A549 (cell line): ENCODE measurements around the gene ANO2.

Experiments
- CTCF ChIP-seq: fragments of >200 bp; sonication (Bioruptor Twin); formaldehyde crosslinking; IDR thresholded peaks from 3 replicates; pipeline ENCODE4 v1.5.1; 2016
- ESRRA ChIP-seq: fragments of 150-350 bp; IDR thresholded peaks from 2 replicates; pipeline ENCODE4 v1.6.1; 2014; ENCODE audit warnings: mild to moderate bottlenecking, low read length, borderline replicate concordance
- MYC ChIP-seq: IDR thresholded peaks from 2 replicates; pipeline ENCODE4 v1.6.1; 2012; ENCODE audit warnings: mild to moderate bottlenecking, inconsistent platforms, low read length, improper control_type of control experiment, borderline replicate concordance
- PBX3 ChIP-seq: IDR thresholded peaks from 2 replicates; pipeline ENCODE4 v1.6.1; 2012
- POLR2A ChIP-seq: IDR thresholded peaks from 2 replicates; pipeline ENCODE4 v1.6.1; 2012; ENCODE audit warnings: mild to moderate bottlenecking, low read length
- RCOR1 ChIP-seq: fragments of 150-350 bp; IDR thresholded peaks from 2 replicates; pipeline ENCODE4 v1.6.1; 2014; ENCODE audit warnings: antibody characterized with exemption, low read length, low read depth
- RFX5 ChIP-seq: fragments of 450-650 bp; IDR thresholded peaks from 2 replicates; pipeline ENCODE4 v1.7.1; 2014; ENCODE audit warnings: antibody characterized with exemption, mild to moderate bottlenecking, moderate library complexity
- SMC3 ChIP-seq: fragments of >200 bp; sonication (Bioruptor Twin); formaldehyde crosslinking; IDR thresholded peaks from 3 replicates; pipeline ENCODE4 v1.6.1; 2018; ENCODE audit warnings: inconsistent platforms
- TF ChIP-seq, protein P1 (sequence below): IDR thresholded peaks from 2 replicates; pipeline ENCODE4 v1.6.1; 2012
- TF ChIP-seq, protein P2 (sequence below): fragments of 150-350 bp; IDR thresholded peaks from 2 replicates; pipeline ENCODE4 v1.6.1; 2014; ENCODE audit warnings: low read depth, mild to moderate bottlenecking, low read length

- no peak for TF ChIP-seq PBX3
- TF ChIP-seq CTCF: no peak
- TF ChIP-seq, protein P1, sequence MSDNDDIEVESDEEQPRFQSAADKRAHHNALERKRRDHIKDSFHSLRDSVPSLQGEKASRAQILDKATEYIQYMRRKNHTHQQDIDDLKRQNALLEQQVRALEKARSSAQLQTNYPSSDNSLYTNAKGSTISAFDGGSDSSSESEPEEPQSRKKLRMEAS: no peak
- TF ChIP-seq SMC3: no peak
- no peak for TF ChIP-seq POLR2A
- TF ChIP-seq ESRRA: no peak
- TF ChIP-seq RCOR1: no peak
- no peak for TF ChIP-seq RFX5
- TF ChIP-seq, protein P2, sequence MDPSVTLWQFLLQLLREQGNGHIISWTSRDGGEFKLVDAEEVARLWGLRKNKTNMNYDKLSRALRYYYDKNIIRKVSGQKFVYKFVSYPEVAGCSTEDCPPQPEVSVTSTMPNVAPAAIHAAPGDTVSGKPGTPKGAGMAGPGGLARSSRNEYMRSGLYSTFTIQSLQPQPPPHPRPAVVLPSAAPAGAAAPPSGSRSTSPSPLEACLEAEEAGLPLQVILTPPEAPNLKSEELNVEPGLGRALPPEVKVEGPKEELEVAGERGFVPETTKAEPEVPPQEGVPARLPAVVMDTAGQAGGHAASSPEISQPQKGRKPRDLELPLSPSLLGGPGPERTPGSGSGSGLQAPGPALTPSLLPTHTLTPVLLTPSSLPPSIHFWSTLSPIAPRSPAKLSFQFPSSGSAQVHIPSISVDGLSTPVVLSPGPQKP: no peak
- TF ChIP-seq MYC: no peak
These were observed 312.6 kb downstream of the ANO2 start for GRCh38 chr12:5632453-5632852.
